Stimulated activated naive B cell treated with anti-CD40 and anti-IgM and Interleukin-4, amounts not matched to agents 10 μg/mL and 1 μg/mL and 100 μg/mL, for 72 hours (primary cell): ENCODE data around the gene EHMT1.
A peak's percentile ranks its signal among the peaks of the same experiment; 100 is the strongest.

ENCODE experiments used
- ATAC-seq, 2 donors: fragments of 150-1000 bp; cut with Tn5 transposase; replicated peaks; 2 replicates each; pipeline ENCODE4 v1.10.0; 2021; ENCODE audit warnings: moderate library complexity in 1 of 2
- DNase-seq: peaks from one replicate; pipeline ENCODE4 v3.0.0; 2021
- H3K27ac Mint-ChIP-seq: one replicate; pipeline ENCODE4 v1.8.0; 2022; ENCODE audit warnings: mild to moderate bottlenecking, mixed read lengths
- H3K27me3 Mint-ChIP-seq, 2 donors: one replicate each; pipeline ENCODE4 v1.8.0; 2022; ENCODE audit warnings: mixed read lengths in 2 of 2
- H3K36me3 Mint-ChIP-seq, 2 donors: one replicate each; pipeline ENCODE4 v1.8.0; 2022; ENCODE audit warnings: mixed read lengths in 2 of 2, mild to moderate bottlenecking in 1 of 2
- H3K4me1 Mint-ChIP-seq, 2 donors: one replicate each; pipeline ENCODE4 v1.8.0; 2022; ENCODE audit warnings: mixed read lengths in 2 of 2, mild to moderate bottlenecking in 1 of 2
- H3K4me3 Mint-ChIP-seq, 2 donors: one replicate each; pipeline ENCODE4 v1.8.0; 2022; ENCODE audit warnings: mild to moderate bottlenecking in 2 of 2, mixed read lengths in 2 of 2, moderate library complexity in 1 of 2
- H3K9me3 Mint-ChIP-seq, 2 donors: one replicate each; pipeline ENCODE4 v1.8.0; 2022; ENCODE audit warnings: mixed read lengths in 2 of 2, mild to moderate bottlenecking in 1 of 2

The EHMT1 gene

DNA sequence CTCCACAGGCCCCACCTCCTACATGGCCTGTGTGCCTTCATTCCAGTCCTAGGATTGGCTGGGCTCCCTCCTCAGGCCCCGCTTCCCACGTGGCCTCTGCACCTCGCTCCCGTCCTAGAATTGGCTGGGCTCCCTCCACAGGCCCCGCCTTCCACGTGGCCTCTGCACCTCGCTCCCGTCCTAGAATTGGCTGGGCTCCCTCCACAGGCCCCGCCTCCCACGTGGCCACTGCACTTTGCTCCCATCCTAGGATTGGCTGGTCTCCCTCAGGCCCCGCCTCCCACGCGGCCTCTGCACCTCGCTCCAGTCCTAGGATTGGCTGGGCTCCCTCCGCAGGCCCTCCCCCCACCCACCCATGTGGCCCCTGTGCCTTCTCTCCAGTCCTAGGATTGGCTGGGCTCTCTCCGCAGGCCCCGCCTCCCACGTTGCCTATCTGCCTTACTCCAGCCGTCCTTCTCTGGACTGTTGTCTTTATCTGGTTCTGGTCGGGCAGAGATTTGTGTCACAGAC, 213.4 kb downstream of the EHMT1 start:
- Mint-ChIP-seq H3K4me1 (peaks cover 0 to 1% of the 10 kb centered on the region in 2 donors), H3K36me3 (peaks cover 49 to 51% of the 10 kb centered on the region in 2 donors), H3K27ac (no peak overlapping the region), H3K4me3 (no peak overlapping the region), H3K27me3 (no peaks in the 10 kb centered on the region), H3K9me3 (no peaks in the 10 kb centered on the region)
- no peak for ATAC-seq
- no peak for DNase-seq

GRCh38 chr9:137832830-137833590, 214.2 kb downstream of the EHMT1 start:
- no peak for DNase-seq
- ATAC-seq: no peak
- no peaks in the 10 kb centered on the region for H3K9me3 Mint-ChIP-seq
- no peak overlapping the region for H3K4me3 Mint-ChIP-seq
- no peaks in the 10 kb centered on the region for H3K4me1 Mint-ChIP-seq
- H3K27ac Mint-ChIP-seq: no peak overlapping the region
- no peaks in the 10 kb centered on the region for H3K27me3 Mint-ChIP-seq
- peaks cover 50 to 51% of the 10 kb centered on the region in 2 donors for H3K36me3 Mint-ChIP-seq

- ATAC-seq: no peak
- no peak for DNase-seq
- peaks cover 0 to 3% of the 10 kb centered on the region in 2 donors for H3K9me3 Mint-ChIP-seq
- peaks cover 58 to 61% of the 10 kb centered on the region in 2 donors for H3K36me3 Mint-ChIP-seq
- no peak overlapping the region for H3K4me3 Mint-ChIP-seq
- peak overlapping the region; percentile 47 for H3K27ac Mint-ChIP-seq
- H3K4me1 Mint-ChIP-seq: no peaks in the 10 kb centered on the region
- H3K27me3 Mint-ChIP-seq: no peaks in the 10 kb centered on the region
These were observed 215.2 kb downstream of the EHMT1 start for GRCh38 chr9:137833721-137834613.

GRCh38 chr9:137834846-137835546, 216.2 kb downstream of the EHMT1 start:
- ATAC-seq (no peak), DNase-seq (no peak)
- H3K27ac Mint-ChIP-seq: no peak overlapping the region
- no peak overlapping the region for H3K4me3 Mint-ChIP-seq
- peaks cover 0 to 3% of the 10 kb centered on the region in 2 donors for H3K9me3 Mint-ChIP-seq
- H3K36me3 Mint-ChIP-seq: peaks cover 56 to 59% of the 10 kb centered on the region in 2 donors
- H3K27me3 Mint-ChIP-seq: no peaks in the 10 kb centered on the region
- H3K4me1 Mint-ChIP-seq: no peaks in the 10 kb centered on the region

DNA sequence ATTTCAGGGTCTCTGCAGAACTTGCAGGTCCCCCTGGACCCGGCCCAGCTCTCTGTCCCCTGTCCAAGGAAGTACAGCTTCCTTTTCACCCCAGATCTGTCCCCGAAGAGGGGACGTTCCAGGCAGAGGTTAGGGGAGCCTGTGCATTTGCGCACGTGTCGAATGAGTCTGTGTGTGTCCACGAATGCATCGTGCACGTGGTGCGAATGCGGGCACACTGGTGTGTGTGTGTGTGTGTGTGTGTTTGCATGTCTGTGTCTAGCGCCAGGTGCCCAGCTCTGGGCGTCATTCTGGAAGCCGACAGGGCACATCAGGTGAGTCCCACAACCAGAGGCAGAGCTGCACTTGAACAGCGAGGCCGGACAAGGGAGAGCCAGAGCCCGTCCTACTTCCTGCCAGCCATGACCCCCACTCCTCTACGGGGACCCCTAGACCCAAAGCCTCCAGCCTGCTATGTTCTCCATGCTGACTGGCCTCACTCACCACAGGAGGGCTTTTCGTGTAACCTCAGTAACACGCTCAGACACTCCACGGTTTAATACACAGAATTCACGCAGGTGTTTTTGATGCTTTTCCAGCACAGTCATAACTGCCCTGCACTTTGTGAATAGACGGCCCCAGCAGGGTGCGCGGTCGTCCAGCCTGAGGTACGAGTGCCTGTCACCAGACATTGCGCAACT, 217.5 kb downstream of the EHMT1 start:
- Mint-ChIP-seq H3K27ac (no peak overlapping the region), H3K36me3 (peaks cover 51 to 58% of the 10 kb centered on the region in 2 donors), H3K27me3 (no peaks in the 10 kb centered on the region), H3K4me3 (no peak overlapping the region), H3K9me3 (peaks cover 0 to 3% of the 10 kb centered on the region in 2 donors), H3K4me1 (no peaks in the 10 kb centered on the region)
- ATAC-seq: no peak
- DNase-seq: no peak

DNA sequence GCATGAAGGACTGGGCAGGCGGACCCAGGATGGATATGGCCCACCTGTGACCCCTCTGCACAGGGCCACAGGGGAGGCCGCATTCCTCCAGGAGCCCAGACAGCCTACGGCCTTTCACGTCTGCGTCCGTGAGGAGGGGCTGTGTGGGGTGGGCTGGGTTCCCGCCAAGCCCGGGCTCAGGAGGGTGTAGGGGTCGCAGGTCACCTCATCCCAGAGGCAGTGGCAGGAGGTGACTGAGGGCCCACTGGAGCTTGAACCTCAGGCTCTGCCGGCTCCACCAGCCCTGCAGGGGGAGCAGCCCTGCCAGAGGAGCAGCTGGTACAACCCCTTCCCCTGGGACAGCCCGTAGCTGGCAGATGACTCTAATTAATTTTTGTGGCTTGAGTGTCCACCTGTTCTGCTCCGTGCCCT, 218.0 kb downstream of the EHMT1 start:
- peaks cover 48 to 54% of the 10 kb centered on the region in 2 donors for H3K36me3 Mint-ChIP-seq
- no peaks in the 10 kb centered on the region for H3K4me1 Mint-ChIP-seq
- ATAC-seq: peak in 1 of 2 donors; percentile 25
- no peak overlapping the region for H3K4me3 Mint-ChIP-seq
- H3K27ac Mint-ChIP-seq: peak overlapping the region; percentile 69
- DNase-seq: no peak
- peaks cover 0 to 3% of the 10 kb centered on the region in 2 donors for H3K9me3 Mint-ChIP-seq
- H3K27me3 Mint-ChIP-seq: no peaks in the 10 kb centered on the region

GRCh38 chr9:137837345-137838278, 218.8 kb downstream of the EHMT1 start:
- Mint-ChIP-seq H3K27me3 (no peaks in the 10 kb centered on the region), H3K36me3 (peaks cover 43 to 47% of the 10 kb centered on the region in 2 donors), H3K4me3 (no peak overlapping the region), H3K9me3 (peaks cover 0 to 3% of the 10 kb centered on the region in 2 donors), H3K4me1 (no peaks in the 10 kb centered on the region), H3K27ac (peak overlapping the region; percentile 69)
- no peak for DNase-seq
- ATAC-seq: no peak

DNA sequence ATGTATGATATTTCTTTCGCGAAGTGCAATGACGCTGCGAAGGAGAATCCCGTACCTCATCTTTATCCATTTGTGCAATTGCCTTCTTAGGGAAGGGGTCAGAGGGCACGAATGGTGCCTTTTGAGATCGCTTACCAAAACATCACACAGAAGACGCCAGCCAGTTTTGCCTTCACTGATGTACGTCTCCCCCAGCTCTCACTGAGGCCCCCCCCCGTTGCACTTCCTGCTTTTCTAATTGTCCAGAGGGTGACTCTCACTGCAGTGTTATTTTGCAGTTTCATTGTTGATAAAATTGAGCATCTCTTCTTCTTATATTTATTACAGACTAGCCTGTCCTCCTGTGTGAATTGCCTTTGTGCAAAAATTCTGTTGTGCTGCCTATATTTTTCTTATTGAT, 219.8 kb downstream of the EHMT1 start:
- peaks cover 36 to 39% of the 10 kb centered on the region in 2 donors for H3K36me3 Mint-ChIP-seq
- DNase-seq (no peak), ATAC-seq (no peak)
- H3K4me3 Mint-ChIP-seq: no peak overlapping the region
- H3K9me3 Mint-ChIP-seq: peaks cover 0 to 3% of the 10 kb centered on the region in 2 donors
- no peaks in the 10 kb centered on the region for H3K4me1 Mint-ChIP-seq
- H3K27ac Mint-ChIP-seq: no peak overlapping the region
- no peaks in the 10 kb centered on the region for H3K27me3 Mint-ChIP-seq

- H3K27me3 Mint-ChIP-seq: no peaks in the 10 kb centered on the region
- peaks cover 13 to 23% of the 10 kb centered on the region in 2 donors for H3K36me3 Mint-ChIP-seq
- H3K27ac Mint-ChIP-seq: no peak overlapping the region
- DNase-seq (no peak), ATAC-seq (no peak)
- peaks cover 0 to 9% of the 10 kb centered on the region in 2 donors for H3K9me3 Mint-ChIP-seq
- H3K4me1 Mint-ChIP-seq: no peaks in the 10 kb centered on the region
- no peak overlapping the region for H3K4me3 Mint-ChIP-seq
These were observed 224.6 kb downstream of the EHMT1 start for GRCh38 chr9:137843355-137843754.

GRCh38 chr9:137851516-137852267, 232.9 kb downstream of the EHMT1 start:
- no peaks in the 10 kb centered on the region for H3K4me1 Mint-ChIP-seq
- peaks cover 14 to 26% of the 10 kb centered on the region in 2 donors for H3K9me3 Mint-ChIP-seq
- no peak for ATAC-seq
- no peak for DNase-seq
- no peaks in the 10 kb centered on the region for H3K27me3 Mint-ChIP-seq
- no peak overlapping the region for H3K4me3 Mint-ChIP-seq
- no peak overlapping the region for H3K27ac Mint-ChIP-seq
- H3K36me3 Mint-ChIP-seq: peaks cover 17 to 22% of the 10 kb centered on the region in 2 donors

DNA sequence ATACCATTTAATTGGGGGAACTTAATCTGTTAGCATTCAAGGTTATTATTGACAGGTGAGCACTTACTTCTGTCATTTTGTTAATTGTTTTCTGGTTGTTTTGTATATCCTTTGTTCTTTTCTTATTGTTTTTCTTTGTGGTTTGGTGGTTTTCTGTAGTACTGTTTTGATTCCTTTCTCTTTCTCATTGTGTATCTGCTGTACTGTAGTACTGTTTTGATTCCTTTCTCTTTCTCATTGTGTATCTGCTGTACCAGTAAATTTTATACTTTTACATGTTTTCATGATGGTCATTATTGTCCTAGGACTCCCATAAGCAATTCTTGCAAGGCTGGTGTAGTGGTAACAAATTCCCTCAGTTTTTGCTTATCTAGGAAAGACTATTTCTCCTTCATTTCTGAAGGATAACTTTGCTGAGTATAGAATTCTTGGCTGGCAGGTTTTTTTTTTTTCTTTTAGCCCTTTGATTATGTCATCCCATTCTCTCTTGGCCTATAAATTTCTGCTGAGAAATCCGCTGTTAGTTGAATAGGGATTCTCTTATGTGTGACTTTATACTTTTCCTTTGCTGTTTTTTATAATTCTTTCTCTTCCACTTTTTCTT, 234.7 kb downstream of the EHMT1 start:
- no peak for DNase-seq
- Mint-ChIP-seq H3K27ac (no peak overlapping the region), H3K4me3 (no peak overlapping the region), H3K9me3 (peaks cover 14 to 26% of the 10 kb centered on the region in 2 donors), H3K36me3 (peaks cover 17 to 22% of the 10 kb centered on the region in 2 donors), H3K27me3 (no peaks in the 10 kb centered on the region), H3K4me1 (no peaks in the 10 kb centered on the region)
- ATAC-seq: no peak

DNA sequence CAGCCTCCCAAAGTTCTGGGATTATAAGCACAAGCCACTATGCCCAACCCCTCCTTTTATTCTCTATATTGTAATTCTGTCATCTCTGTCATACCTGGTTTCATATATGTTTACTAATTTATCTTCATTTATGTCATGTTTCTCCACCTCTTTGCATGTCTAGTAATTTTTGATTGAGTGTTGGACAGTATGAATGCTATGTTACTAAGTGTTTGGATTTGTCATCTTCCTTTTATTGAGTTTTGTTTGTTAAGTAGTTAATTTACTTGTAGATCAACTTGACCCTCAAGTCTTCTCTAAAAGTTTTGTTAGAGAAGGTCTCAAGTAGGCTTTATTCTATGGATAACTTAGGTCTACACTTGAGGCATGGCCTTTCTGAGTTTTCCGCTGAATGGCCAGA, 241.6 kb downstream of the EHMT1 start:
- Mint-ChIP-seq H3K4me1 (peaks cover 0 to 3% of the 10 kb centered on the region in 2 donors), H3K27ac (no peak overlapping the region), H3K9me3 (peaks cover 23 to 26% of the 10 kb centered on the region in 2 donors), H3K4me3 (no peak overlapping the region), H3K36me3 (peaks cover 22 to 41% of the 10 kb centered on the region in 2 donors), H3K27me3 (peaks cover 0 to 5% of the 10 kb centered on the region in 2 donors)
- DNase-seq (no peak), ATAC-seq (no peak)
